Mammary microvascular endothelial cell (primary cell): ENCODE data around the gene TREML1. TPM values are rescaled to one million over a fixed set of nuclear protein-coding genes. Genes with fewer than 3 reads are reported as not detected.

Source experiments
- total RNA-seq: library from RNA; depleted of rRNA; stranded (reverse); fragments of >200 nt; gene quantifications from 2 replicates; pipeline ENCODE4 v1.2.3, GENCODE V29; 2015

TREML1 gene, protein sequence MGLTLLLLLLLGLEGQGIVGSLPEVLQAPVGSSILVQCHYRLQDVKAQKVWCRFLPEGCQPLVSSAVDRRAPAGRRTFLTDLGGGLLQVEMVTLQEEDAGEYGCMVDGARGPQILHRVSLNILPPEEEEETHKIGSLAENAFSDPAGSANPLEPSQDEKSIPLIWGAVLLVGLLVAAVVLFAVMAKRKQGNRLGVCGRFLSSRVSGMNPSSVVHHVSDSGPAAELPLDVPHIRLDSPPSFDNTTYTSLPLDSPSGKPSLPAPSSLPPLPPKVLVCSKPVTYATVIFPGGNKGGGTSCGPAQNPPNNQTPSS
- total RNA-seq: not detected in 2 replicates

DNA sequence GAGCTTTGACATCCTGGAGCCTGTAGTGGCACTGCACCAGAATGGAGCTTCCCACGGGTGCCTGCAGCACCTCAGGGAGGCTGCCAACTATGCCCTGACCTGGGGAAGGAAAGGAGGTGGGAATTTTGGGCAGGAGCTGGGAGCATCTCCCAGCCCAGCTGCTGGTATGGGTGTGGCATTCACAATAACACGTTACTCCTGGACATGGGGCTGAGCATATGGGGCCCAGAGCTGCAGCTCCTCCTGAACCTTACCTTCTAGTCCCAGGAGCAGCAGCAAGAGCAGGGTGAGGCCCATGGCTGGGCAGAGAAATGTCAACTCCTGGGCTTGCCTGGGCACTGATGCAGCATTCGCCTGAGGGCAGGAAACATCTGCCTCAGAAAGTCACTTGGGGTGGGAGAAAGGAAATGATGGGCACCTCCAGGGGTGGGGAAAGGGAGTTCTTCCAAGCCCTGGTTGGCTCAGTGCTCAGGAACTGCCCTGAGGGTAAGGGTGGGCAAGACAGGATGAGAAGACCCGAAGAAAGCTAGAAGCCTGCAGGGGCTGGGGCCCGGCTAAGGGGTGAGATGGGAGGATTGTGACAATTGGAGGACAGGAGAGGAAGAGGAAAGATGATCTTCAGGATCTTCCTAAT is at the start of gene TREML1:
Gene TREML1, minus strand, starts transcription at position 356 of the 634 bp plus-strand sequence. Its CDS starts 59 bp downstream, at position 297.

DNA sequence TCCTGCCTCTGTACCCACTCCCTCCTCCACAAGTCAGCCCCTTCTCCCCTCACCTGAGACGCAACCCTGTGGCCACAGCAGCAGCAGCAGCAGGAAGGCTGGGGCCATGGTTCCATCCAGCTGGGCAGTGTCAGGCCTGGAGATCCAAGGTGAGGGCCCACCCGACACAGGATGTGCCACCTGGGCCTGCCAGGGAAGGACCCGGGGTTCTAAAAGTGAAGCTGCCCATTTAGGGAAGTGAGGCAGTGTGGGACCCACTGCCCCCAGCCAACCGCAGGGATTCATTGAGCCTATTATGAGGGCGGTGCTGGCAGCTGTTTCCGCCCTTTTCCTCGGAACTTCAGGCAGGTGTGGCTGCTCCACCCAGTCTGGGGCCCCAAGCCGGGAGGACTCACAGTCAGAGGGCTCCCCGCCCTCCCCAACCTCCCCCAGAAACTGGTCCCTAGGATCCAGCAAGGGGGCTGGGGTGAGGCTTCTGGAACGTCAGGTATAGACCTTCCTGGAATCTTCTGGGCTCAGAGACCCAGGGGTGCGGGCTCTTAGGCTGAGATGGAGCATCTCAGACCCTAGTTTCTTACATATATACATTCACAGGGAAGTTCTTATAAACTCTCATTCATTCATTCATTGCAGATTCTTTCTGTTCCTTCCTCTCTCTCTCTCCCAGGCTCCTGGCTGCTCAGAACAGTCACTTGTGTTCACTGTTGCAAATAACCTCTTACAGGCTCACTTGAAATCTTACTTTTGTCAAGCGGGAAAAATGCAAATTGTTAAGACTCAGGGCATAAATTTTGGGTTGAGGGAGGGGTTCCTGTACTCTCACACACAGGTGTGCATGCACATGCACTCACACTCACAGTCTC is 47.0 kb upstream of the TREML1 start, which contains the start of gene TREML2:
Gene TREML2, minus strand, starts transcription at position 249 of the 863 bp plus-strand sequence. Its CDS starts 141 bp downstream, at position 108.

DNA sequence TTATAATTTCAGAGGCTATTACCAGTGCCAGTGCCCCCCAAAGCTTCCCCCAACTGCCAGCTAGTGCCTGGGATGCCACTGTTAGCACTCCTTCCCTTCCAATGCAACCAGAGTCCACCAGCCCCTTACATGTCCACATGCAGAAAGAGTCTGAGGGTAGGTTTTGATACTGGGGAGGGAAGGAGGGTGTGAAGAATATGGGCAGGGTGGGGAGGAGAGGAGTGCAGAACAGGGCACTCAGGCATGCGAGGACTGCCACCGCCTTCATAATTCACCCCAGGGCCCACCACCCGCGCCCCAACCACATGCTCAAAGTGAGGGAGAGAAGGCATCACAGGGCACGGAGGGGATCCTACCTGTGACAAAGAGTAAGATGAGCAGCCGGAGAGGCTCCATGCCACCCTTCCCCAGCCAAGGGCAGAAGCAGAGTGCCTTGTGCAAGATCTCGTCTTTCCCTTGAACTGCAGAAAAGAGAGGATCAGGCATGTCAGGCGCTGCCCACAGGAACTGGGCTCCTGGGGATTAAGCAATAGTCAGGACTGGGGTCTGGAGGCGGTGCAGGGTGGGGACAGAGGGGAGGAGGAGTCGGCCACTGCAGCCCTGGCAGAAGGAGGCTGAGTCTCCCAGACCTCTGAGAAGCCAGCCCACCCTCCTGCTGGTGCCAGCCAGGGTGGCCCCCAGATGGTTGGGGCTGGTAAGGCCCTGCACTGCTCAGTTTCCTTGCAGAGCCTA is 8.7 kb upstream of the TREML1 start, which contains the start of gene TREM2:
Gene TREM2, minus strand, starts transcription at position 430 of the 732 bp plus-strand sequence. Its CDS starts 34 bp downstream, at position 396.

Other genes starting within 250 kb of the TREML1 start
- not detected in 2 replicates for gene UNC5CL, start 115.1 kb downstream of the TREML1 start, total RNA-seq
- gene TSPO2, start 111.9 kb downstream of the TREML1 start, total RNA-seq: not detected in 2 replicates
- gene APOBEC2, start 101.1 kb downstream of the TREML1 start, total RNA-seq: not detected in 2 replicates
- 4.3 and 5.2 TPM in 2 replicates for gene OARD1, start 82.0 kb downstream of the TREML1 start, total RNA-seq
- gene NFYA, start 81.4 kb downstream of the TREML1 start, total RNA-seq: 8.5 and 9.8 TPM in 2 replicates
- gene TREM2, start 8.8 kb upstream of the TREML1 start, total RNA-seq: not detected in 2 replicates
- gene TREML2, start 46.8 kb upstream of the TREML1 start, total RNA-seq: not detected in 2 replicates
- gene TREML4, start 74.0 kb upstream of the TREML1 start, total RNA-seq: not detected in 2 replicates
- gene TREM1, start 132.3 kb upstream of the TREML1 start, total RNA-seq: not detected in 2 replicates
- not detected in 2 replicates for gene NCR2, start 181.3 kb upstream of the TREML1 start, total RNA-seq